ENCODE data around the gene FAN1.

Gene FAN1

GRCh38 chr15:30991255-30992235 lies 87.8 kb downstream of the FAN1 start, which contains the start of gene MTMR10:
TSS of gene MTMR10 (minus strand) at chr15:30991628. CDS start at chr15:30991506, 122 bp downstream.
- peak within 1 kb of the TSS; percentile 76 for H3K4me2 ChIP-seq (ENCODE audit: low read length)
- peak within 1 kb of the TSS; percentile 86 for H2AFZ ChIP-seq (ENCODE audit: low read depth, low read length)
- no peaks in the 10 kb centered on the region for H3K9me3 ChIP-seq (ENCODE audit: insufficient read depth, low read length)
- H3K27ac ChIP-seq (ENCODE audit: low read length), result peak within 1 kb of the TSS; percentile 62
- TF ChIP-seq, protein P1, sequence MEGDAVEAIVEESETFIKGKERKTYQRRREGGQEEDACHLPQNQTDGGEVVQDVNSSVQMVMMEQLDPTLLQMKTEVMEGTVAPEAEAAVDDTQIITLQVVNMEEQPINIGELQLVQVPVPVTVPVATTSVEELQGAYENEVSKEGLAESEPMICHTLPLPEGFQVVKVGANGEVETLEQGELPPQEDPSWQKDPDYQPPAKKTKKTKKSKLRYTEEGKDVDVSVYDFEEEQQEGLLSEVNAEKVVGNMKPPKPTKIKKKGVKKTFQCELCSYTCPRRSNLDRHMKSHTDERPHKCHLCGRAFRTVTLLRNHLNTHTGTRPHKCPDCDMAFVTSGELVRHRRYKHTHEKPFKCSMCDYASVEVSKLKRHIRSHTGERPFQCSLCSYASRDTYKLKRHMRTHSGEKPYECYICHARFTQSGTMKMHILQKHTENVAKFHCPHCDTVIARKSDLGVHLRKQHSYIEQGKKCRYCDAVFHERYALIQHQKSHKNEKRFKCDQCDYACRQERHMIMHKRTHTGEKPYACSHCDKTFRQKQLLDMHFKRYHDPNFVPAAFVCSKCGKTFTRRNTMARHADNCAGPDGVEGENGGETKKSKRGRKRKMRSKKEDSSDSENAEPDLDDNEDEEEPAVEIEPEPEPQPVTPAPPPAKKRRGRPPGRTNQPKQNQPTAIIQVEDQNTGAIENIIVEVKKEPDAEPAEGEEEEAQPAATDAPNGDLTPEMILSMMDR (IDR thresholded peaks at IDR 0.05; ENCODE audit: low read depth, low read length), result no peak
- no peak for TF ChIP-seq EZH2phosphoT487 (IDR thresholded peaks at IDR 0.05; ENCODE audit: low read depth)
- H4K20me1 ChIP-seq (ENCODE audit: insufficient read depth, low read length), result peaks cover 16% of the 10 kb centered on the region
- peaks cover 17% of the 10 kb centered on the region for H3K4me1 ChIP-seq (ENCODE audit: low read length)
- H3K9ac ChIP-seq (ENCODE audit: low read length), result peak within 1 kb of the TSS; percentile 81
- H3K36me3 ChIP-seq (replicated peaks; ENCODE audit: low read depth, low read length), result peaks cover 10% of the 10 kb centered on the region
- H3K79me2 ChIP-seq (ENCODE audit: low read length), result peaks cover 34% of the 10 kb centered on the region
- no peaks in the 10 kb centered on the region for H3K27me3 ChIP-seq (ENCODE audit: low read depth, low read length)
- H3K4me3 ChIP-seq (ENCODE audit: low read length), result peak within 1 kb of the TSS; percentile 94

GRCh38 chr15:30992249-30992864 lies 88.6 kb downstream of the FAN1 start:
- peak overlapping the region; percentile 81 for H3K9ac ChIP-seq (ENCODE audit: low read length)
- H3K9me3 ChIP-seq (ENCODE audit: insufficient read depth, low read length), result no peaks in the 10 kb centered on the region
- H4K20me1 ChIP-seq (ENCODE audit: insufficient read depth, low read length), result peaks cover 10% of the 10 kb centered on the region
- no peaks in the 10 kb centered on the region for H3K27me3 ChIP-seq (ENCODE audit: low read depth, low read length)
- peak overlapping the region; percentile 75 for H3K4me2 ChIP-seq (ENCODE audit: low read length)
- H3K4me3 ChIP-seq (ENCODE audit: low read length), result peak overlapping the region; percentile 94
- H3K27ac ChIP-seq (ENCODE audit: low read length), result peak overlapping the region; percentile 62
- peaks cover 17% of the 10 kb centered on the region for H3K4me1 ChIP-seq (ENCODE audit: low read length)
- H2AFZ ChIP-seq (ENCODE audit: low read depth, low read length), result peak overlapping the region; percentile 86
- peaks cover 30% of the 10 kb centered on the region for H3K79me2 ChIP-seq (ENCODE audit: low read length)
- no peak for TF ChIP-seq EZH2phosphoT487 (IDR thresholded peaks at IDR 0.05; ENCODE audit: low read depth)
- TF ChIP-seq, protein P1 (IDR thresholded peaks at IDR 0.05; ENCODE audit: low read depth, low read length), result no peak
- peaks cover 4% of the 10 kb centered on the region for H3K36me3 ChIP-seq (replicated peaks; ENCODE audit: low read depth, low read length)
